ENCODE results near the gene SLC35E2B. TPM values are rescaled to one million over a fixed set of nuclear protein-coding genes. Genes with fewer than 3 reads are reported as not detected.

Gene SLC35E2B
- total and polyA plus RNA-seq, 2 of the 13 experiments (the other 11 are each of a cell fraction or from before 2014, with no cell fraction given) = 14.1 to 19.7 TPM

DNA sequence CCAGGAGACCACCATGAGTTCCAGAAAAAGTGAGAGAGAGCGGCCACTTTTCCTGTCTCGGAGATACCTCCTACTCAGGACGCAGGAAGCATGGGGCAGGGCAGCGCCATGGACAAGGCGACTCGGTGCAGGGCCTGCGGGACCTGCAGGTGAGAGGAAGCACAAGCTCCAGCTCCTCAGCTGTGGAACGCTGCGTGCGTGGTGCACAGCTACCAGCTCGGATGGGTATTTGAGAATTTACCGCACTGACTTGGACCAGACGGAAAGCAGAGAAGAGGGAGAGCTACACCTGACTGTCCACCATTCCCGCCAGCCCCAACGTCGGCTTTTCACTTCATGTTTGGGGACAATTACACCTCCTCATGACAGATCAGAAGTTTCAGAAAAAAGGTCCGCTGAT lies 39.8 kb upstream of the SLC35E2B start:
- no peak overlapping the region for H3K27ac ChIP-seq (ENCODE audit: extremely low read length, insufficient read depth, low read length)
- ChIA-PET POLR2A (no interaction called here), CTCF (ENCODE audit: low intra/inter-chr PET ratio, low total read pairs) (no interaction called here)
- intact Hi-C loops (cut with micrococcal nuclease; ENCODE audit: unreplicated experiment) = no loop called here
- no peaks in the 10 kb centered on the region for H3K27me3 ChIP-seq (ENCODE audit: control insufficient read depth in 1 of 2, insufficient read depth in 2 of 2, low read length in 2 of 2)
- H2AFZ ChIP-seq (ENCODE audit: low read length) = no peak overlapping the region
- in situ Hi-C loops (cut with HindIII; ENCODE audit: extremely low pct_ligation_motif_present, low pct_unique_long_range_greater_than_20kb) = no loop called here
- no peaks in the 10 kb centered on the region for H3K9me3 ChIP-seq (ENCODE audit: low read length)
- no peaks in the 10 kb centered on the region for H3K4me1 ChIP-seq (ENCODE audit: insufficient read depth, low read length)
- no peaks in the 10 kb centered on the region for H3K79me2 ChIP-seq (ENCODE audit: insufficient read depth, low read length)
- H3K9ac ChIP-seq (ENCODE audit: insufficient read depth, low read depth, low read length) = no peak overlapping the region
- FAIRE-seq (no peak), DNase-seq (ENCODE audit: low spot score) (no peak), ATAC-seq (no peak)
- H4K20me1 ChIP-seq (ENCODE audit: insufficient read depth, low read length) = no peaks in the 10 kb centered on the region
- peaks cover 0 to 4% of the 10 kb centered on the region in 2 experiments; a peak in 1 of 5 replicates for H3K36me3 ChIP-seq (replicated peaks in 1 of 2; ENCODE audit: control insufficient read depth in 1 of 2, insufficient read depth in 2 of 2, low read length in 2 of 2)
- BruUV-seq (replicated peaks) = no TSS peak
- TF ChIP-seq ZNF446 (CRISPR knock-in tag; IDR thresholded peaks at IDR 0.05) (no peak), HMG20A (CRISPR knock-in tag; IDR thresholded peaks at IDR 0.05; ENCODE audit: borderline replicate concordance) (no peak), RBAK (CRISPR knock-in tag; IDR thresholded peaks at IDR 0.05) (no peak), ZMYM4 (CRISPR knock-in tag; IDR thresholded peaks at IDR 0.05) (no peak), NR2F2 (IDR thresholded peaks at IDR 0.05; ENCODE audit: borderline replicate concordance, low read depth) (no peak), ZNF563 (CRISPR knock-in tag; IDR thresholded peaks at IDR 0.05) (no peak), SMAD9 (CRISPR knock-in tag; IDR thresholded peaks at IDR 0.05) (no peak), NFIB (CRISPR knock-in tag; IDR thresholded peaks at IDR 0.05; ENCODE audit: borderline replicate concordance) (no peak), HDAC6 (IDR thresholded peaks at IDR 0.05; ENCODE audit: low read depth, low read length) (no peak), ZNF773 (CRISPR knock-in tag; IDR thresholded peaks at IDR 0.05; ENCODE audit: borderline replicate concordance) (no peak), TAF15 (IDR thresholded peaks at IDR 0.05; ENCODE audit: low read depth, low read length, poor library complexity, severe bottlenecking) (no peak)
- TF ChIP-seq, protein P1, sequence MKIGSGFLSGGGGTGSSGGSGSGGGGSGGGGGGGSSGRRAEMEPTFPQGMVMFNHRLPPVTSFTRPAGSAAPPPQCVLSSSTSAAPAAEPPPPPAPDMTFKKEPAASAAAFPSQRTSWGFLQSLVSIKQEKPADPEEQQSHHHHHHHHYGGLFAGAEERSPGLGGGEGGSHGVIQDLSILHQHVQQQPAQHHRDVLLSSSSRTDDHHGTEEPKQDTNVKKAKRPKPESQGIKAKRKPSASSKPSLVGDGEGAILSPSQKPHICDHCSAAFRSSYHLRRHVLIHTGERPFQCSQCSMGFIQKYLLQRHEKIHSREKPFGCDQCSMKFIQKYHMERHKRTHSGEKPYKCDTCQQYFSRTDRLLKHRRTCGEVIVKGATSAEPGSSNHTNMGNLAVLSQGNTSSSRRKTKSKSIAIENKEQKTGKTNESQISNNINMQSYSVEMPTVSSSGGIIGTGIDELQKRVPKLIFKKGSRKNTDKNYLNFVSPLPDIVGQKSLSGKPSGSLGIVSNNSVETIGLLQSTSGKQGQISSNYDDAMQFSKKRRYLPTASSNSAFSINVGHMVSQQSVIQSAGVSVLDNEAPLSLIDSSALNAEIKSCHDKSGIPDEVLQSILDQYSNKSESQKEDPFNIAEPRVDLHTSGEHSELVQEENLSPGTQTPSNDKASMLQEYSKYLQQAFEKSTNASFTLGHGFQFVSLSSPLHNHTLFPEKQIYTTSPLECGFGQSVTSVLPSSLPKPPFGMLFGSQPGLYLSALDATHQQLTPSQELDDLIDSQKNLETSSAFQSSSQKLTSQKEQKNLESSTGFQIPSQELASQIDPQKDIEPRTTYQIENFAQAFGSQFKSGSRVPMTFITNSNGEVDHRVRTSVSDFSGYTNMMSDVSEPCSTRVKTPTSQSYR (CRISPR knock-in tag; IDR thresholded peaks at IDR 0.05; ENCODE audit: borderline replicate concordance) = no peak
- TF ChIP-seq, protein P2, sequence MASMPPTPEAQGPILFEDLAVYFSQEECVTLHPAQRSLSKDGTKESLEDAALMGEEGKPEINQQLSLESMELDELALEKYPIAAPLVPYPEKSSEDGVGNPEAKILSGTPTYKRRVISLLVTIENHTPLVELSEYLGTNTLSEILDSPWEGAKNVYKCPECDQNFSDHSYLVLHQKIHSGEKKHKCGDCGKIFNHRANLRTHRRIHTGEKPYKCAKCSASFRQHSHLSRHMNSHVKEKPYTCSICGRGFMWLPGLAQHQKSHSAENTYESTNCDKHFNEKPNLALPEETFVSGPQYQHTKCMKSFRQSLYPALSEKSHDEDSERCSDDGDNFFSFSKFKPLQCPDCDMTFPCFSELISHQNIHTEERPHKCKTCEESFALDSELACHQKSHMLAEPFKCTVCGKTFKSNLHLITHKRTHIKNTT (CRISPR knock-in tag; IDR thresholded peaks at IDR 0.05) = no peak
- TF ChIP-seq, protein P3, sequence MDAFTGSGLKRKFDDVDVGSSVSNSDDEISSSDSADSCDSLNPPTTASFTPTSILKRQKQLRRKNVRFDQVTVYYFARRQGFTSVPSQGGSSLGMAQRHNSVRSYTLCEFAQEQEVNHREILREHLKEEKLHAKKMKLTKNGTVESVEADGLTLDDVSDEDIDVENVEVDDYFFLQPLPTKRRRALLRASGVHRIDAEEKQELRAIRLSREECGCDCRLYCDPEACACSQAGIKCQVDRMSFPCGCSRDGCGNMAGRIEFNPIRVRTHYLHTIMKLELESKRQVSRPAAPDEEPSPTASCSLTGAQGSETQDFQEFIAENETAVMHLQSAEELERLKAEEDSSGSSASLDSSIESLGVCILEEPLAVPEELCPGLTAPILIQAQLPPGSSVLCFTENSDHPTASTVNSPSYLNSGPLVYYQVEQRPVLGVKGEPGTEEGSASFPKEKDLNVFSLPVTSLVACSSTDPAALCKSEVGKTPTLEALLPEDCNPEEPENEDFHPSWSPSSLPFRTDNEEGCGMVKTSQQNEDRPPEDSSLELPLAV (CRISPR knock-in tag; conservative IDR thresholded peaks at IDR 0.05; ENCODE audit: low read depth) = no peak
- TF ChIP-seq, protein P4, sequence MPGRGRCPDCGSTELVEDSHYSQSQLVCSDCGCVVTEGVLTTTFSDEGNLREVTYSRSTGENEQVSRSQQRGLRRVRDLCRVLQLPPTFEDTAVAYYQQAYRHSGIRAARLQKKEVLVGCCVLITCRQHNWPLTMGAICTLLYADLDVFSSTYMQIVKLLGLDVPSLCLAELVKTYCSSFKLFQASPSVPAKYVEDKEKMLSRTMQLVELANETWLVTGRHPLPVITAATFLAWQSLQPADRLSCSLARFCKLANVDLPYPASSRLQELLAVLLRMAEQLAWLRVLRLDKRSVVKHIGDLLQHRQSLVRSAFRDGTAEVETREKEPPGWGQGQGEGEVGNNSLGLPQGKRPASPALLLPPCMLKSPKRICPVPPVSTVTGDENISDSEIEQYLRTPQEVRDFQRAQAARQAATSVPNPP (CRISPR knock-in tag; IDR thresholded peaks at IDR 0.05) = no peak
- TF ChIP-seq, protein P5, sequence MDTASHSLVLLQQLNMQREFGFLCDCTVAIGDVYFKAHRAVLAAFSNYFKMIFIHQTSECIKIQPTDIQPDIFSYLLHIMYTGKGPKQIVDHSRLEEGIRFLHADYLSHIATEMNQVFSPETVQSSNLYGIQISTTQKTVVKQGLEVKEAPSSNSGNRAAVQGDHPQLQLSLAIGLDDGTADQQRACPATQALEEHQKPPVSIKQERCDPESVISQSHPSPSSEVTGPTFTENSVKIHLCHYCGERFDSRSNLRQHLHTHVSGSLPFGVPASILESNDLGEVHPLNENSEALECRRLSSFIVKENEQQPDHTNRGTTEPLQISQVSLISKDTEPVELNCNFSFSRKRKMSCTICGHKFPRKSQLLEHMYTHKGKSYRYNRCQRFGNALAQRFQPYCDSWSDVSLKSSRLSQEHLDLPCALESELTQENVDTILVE (CRISPR knock-in tag; IDR thresholded peaks at IDR 0.05) = no peak
- TF ChIP-seq, protein P6, sequence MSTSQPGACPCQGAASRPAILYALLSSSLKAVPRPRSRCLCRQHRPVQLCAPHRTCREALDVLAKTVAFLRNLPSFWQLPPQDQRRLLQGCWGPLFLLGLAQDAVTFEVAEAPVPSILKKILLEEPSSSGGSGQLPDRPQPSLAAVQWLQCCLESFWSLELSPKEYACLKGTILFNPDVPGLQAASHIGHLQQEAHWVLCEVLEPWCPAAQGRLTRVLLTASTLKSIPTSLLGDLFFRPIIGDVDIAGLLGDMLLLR (CRISPR knock-in tag; IDR thresholded peaks at IDR 0.05) = no peak
- H3K4me2 ChIP-seq (ENCODE audit: low read depth, low read length) = no peak overlapping the region
- WGBS (ENCODE audit: low lambda C conversion rate) = 89% methylated on average over 11 of the region's 17 CpGs
- no peak overlapping the region for H3K4me3 ChIP-seq (replicated peaks in 1 of 3; ENCODE audit: insufficient read depth in 1 of 3, low read depth in 2 of 3, low read length in 3 of 3)

Measured in HepG2 (cell line).